Central memory CD4-positive, alpha-beta T cell (primary cell): Measurements from ENCODE around the gene DLX5.

ENCODE experiments used
- DNase-seq: peaks from one replicate; pipeline ENCODE4 v3.0.0; 2022

Gene DLX5

DNA sequence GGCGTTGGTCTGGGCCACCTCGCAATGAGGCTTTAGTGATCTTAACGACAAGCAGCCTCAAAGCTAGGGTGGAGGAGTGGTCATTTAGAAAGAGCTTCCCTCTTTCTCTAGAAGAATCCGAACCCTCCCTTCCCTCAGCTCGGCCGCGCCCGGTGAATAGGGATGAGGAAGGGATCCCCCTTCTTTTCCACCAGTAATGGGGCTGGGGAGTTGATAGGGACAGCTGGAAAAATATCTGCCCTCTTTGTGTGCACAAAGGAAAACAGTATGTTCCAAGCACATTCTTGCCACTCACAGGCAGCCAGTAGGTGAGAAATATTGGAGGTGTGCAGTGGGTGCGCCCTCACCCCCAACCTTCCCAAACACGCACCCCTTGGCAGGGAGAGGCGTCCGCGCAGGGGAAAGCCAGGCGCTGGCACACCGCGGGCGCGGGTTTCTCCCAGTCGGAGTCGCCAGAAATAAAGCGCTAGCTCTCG, 6.5 kb downstream of the DLX5 start:
- no peak for DNase-seq

DNA sequence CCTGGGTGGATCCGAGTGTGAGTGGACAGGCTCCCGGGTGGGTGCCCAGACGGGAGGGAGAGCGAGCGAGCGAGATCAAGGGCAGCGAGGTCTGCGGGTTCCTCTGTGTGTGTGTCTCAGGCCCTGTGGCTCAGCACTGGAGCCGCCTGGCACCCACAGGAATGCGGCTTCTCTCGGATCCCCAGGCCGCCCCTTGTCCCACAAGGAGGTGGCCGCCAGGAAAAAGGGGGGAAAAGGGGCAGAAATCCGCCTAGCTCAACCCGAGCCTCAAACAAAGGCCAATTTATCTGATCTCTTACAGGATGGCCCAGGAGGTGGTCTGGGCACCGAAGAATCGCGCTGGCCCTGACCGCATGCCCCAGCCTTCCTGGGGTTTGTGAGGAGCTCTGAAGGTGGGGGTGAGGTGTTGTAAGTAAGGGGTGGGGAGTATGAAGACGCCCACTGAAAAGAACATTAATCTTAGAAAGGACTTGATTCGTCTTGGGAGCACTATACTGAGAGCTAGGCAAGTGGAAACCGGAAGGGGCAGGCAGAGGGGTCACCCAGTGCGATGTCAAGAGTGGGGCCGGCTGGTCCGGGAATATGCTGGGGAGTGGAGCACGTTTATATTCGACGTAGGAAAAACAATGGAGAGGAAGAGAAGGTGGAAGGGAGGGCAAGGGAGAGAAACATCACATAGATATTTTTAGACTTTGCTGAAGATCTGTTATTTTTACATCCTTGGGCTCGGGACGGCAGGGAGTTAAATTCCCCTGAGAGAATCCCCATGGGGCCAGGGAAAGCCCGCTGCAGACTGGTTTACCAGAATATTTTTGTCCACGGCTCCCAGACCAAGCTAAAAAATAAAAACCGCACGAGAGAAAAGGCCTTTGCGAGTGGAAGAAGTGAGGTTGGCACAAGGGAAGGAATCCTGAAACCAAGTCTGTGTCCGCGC, 7.2 kb downstream of the DLX5 start:
- no peak for DNase-seq

DNA sequence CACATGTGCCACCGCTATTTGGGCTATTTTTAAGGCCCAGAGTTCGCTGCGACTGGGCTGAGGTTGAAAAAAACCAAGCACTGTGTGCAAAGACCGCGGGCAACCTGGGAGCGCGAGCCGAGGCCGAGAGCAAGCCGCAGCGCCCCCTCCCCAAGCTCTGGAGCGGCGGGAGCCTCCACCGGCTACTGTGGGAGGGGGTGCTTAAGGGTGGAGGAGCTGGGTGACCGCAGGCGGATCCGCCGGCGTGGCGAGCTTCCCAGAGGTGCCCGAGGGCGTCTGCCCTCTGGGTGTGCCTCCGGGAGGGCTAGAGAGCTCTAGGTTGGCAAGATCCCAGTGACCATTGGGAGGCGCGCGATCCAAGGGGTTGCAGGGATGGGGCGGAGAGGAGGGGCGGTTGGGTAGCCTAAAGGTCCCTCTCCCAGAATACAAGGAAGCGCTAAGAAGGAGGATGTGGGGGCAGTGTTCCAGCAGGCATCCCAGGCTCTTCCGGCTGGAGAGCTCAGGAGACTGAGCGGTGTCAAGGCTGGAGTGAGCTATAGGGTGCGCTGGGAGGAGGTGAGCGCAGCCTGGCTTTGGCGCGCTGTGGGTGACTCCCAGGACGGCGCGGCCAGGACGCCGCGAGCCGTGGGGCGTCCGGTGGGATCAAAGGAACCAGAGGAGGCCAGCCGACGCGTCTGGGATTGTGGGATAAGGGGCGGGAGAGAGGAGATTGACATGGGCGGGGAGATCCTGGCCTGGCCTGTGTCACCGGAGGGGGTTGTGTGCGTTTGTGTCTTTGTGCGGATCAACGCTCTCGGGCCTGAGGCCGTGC, 8.0 kb downstream of the DLX5 start:
- DNase-seq = no peak

DNA sequence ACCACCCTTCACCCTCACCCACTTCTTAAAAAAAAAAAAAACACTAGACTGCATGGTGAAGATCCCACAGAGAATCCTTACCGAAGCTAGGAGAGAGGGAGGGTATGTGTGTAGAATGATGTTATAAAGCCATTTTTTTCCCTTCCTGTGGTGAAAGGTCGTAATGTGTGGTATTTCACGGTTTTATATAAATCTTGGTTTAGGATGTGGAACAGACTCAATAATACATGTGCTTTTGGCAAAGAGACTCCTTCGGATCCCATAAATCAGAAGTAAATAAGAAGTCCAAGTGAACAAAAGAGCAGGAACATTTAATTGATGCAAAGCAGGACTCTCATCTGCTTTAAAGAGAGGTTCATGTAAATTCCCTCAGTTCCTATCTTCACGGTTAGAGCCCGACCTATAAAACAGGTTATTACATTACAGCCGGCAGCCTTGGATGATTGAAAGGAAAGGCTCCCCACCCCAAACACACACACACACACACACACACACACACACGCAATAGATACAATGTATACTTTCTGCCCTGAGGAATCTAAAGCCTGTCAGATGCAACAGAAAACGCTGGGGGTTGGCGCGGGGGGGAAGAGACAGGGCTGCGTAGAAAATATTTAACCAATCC, 8.8 kb downstream of the DLX5 start:
- DNase-seq = no peak

DNA sequence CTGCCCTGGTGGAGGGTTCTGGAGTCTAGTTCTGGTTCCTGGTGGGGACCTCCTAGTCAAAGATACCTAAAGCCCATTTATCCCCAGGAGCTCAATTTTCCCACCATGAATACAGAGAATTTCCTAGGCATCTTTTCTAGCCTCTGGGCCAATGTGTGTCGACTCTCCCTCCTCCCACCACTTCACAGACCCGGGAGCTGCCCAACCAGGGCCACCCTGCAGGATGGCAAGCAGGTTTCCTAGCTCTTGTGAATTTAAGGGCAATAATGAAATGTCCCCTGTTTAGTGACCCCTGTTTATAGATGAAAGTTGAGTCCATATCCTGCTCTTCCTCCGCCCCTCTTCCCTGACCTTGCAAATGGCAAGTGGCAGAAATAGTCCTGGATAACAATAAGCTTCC, 9.4 kb downstream of the DLX5 start:
- no peak for DNase-seq

DNA sequence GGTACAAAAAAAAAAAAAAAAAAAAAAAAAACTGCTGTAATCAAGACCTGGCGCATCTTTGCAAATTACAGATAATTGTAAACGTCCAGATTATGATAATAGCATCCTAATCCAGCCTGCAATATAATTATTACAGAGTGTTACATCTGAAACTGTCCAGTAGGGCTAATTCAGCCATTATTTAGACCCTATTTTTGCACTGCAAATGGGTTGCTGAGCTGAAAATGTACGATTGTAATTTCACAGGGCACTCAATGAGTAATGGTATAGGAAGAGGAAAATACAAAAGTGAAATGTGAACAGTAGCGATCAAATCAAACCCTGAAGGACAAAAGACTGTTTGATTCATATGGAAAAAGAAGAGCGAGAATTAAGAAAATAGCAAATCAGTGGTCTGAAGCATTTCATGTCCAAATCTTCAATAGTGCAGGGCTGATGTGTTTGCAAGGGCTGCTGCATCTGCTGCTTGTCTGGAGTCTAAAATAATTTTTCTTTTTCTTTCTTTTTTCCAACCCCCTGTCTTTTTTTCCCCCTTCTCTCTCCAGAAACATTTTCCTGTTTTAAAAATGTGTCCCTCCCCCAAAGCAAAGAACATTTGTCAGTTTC, 10.4 kb downstream of the DLX5 start:
- DNase-seq = no peak

DNA sequence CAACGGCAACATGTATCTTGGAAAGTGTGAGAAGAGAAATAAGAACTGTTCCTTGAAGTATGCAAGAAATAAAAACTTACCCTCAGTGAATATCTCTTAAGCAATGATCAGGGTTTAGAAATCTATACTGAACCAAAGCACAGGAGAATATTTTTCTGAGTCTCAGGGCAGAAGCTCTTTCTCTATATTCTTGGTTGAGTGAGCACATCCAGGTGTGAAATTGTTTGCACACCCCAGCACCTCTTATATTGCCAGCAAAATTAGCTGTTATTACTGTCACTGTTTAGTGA, 10.8 kb downstream of the DLX5 start:
- no peak for DNase-seq

DNA sequence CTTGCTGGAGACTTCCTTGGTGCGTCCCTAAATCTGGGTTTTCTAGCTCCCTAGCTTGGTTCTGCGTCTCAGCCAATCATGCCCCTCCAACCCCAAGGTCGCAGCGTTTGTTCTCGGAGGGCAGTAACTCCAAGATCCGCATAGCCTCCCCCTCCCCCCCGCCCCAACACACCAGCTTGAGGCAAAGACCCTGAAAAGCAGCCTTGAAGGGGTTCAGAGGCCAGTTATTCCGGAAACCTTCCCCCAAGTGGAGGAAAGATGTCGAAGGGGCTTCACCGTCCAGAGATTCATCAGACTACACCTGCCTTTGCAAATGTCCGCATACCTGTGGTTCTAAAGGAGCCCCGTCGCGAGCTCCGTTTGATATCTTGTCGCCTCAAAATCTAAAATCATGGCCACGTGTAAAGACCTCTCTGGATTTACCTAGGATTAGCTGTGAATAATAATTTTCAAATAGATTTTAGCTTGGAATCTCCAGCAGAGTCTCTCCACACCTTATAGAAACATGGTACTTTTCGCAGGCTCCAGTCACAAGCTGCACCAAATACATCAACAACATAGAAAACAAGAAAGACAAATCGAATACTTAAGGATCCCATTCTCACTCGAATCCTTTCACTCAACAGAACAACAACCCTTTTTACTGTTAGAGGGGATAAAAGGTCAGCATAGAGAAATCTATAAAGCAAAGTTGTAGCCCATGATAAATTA, 11.3 kb downstream of the DLX5 start:
- no peak for DNase-seq

DNA sequence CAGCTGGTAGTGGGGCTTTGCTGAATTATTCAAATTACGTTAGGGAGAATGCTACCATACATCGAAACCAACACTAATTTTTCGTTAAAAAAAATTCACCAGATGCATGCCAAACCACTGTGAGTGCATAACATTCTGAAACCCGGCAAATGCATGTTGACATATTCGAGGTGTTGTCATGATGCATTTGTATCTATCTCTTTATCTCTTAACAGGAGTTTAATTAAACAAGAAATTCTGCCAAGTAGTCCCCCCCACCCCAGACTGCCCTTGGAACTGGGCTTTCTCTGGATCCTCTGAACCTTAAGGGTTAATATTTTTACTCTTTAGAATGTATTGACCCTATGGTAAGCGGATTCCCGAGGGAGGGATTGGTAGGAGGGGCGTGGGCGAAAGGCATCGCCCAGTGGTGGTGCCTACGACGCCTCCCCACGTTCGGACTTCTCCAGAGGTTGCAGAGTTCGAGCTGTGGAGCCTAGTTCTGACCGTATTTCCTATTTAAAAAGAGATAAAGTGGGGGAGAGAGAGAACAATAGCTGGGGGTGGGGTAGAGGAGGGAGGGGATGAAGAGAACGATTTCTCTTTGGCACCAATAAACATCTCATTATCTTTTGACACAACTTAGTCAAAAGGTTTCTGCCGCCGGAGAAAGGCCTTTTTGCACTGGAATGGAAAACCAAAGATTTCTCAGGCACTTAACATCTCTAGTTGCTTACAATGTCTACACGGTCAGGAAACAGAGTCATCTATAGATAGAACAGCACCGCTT, 12.1 kb downstream of the DLX5 start:
- no peak for DNase-seq

DNA sequence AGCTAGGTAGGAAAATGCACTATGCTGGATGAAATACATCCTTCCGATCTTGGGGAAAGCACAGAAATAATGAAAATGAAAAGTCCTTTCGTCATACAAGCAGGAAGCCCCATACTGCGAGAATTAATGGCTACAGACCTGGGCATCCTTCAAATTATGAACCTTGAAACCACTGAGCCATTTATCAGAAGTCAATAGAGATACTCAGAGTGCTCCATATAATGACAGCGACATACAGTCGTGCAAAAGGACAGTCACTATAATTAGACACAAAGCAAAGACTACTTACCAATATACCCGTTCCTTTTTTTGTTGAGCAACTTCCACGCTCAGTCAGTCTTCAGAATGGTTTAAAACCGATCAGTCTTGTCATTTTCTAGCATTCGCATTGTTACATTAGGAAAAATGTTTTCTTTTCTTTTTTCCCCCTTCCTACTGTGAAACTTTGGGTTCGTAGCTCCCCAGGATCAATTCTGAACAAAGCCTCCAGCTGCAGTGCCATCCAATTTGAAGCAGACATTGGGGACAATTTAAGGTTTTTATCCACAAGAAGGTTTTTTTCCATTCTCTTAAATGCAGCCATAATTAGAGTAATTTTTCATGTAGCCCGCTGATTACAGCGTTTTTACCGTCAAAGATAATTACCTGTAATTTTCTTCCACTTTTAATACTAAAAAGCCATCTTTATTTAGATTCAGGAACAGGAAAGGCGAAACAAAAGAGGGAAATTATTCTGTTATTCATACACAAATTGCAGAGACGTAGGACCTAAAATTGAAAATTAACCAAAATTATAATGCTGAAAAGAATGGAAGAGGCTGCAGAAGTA, 12.9 kb downstream of the DLX5 start:
- DNase-seq = no peak

DNA sequence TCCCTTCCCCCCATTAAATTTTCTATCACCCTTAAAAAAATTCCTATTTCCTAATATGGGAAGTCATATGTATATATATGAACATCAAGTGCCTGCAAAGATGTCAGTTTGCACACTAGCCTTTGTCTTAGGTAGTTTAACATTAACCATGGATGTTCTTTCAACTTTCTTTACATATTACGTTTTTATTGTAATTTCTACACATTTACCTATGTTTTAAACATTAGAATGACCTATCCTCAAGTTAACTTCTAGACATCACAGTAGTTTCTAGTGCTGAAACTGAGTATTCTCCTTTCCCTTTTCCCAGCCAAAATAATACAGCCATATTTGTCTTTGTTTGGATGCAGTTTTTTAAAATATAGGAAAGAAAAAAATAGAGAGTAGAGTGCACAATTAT, 13.5 kb downstream of the DLX5 start:
- DNase-seq = no peak

DNA sequence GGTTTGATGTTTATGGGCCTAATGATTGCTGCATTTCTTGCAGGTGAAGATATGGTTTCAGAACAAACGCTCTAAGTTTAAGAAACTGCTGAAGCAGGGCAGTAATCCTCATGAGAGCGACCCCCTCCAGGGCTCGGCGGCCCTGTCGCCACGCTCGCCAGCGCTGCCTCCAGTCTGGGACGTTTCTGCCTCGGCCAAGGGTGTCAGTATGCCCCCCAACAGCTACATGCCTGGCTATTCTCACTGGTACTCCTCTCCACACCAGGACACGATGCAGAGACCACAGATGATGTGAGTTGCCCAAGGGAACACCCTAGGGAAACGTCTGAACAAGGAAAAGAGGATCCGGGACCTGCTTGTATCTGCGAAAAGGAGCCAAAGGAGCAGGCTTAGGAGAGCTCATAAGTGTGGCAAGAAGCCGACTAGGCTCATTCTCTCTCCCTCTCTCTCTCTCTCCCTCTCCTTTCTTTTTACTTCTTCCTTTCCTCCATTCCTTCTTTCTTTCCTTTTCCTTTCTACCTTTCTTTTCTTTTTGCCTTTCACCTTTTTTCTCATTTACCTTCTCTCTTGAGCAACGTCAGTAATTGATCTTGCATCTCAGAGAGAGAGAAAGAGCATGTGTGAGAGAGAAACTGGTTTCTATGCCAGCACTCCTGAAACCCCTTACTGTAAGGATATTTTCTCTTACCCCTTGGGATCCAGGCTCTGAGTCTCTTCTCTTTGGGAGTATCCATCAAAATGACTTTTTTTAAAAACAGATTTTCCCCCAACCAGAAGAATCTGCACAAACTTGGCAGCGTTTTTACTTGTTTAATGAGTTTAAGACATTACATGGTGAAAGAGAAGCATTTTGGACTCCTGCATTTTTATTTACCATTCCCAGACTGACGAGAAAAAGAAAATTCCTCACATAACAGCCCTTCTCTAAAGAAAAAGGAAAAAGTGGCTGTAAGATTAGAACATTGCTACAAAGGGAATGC, 14.6 kb downstream of the DLX5 start:
- DNase-seq = no peak

DNA sequence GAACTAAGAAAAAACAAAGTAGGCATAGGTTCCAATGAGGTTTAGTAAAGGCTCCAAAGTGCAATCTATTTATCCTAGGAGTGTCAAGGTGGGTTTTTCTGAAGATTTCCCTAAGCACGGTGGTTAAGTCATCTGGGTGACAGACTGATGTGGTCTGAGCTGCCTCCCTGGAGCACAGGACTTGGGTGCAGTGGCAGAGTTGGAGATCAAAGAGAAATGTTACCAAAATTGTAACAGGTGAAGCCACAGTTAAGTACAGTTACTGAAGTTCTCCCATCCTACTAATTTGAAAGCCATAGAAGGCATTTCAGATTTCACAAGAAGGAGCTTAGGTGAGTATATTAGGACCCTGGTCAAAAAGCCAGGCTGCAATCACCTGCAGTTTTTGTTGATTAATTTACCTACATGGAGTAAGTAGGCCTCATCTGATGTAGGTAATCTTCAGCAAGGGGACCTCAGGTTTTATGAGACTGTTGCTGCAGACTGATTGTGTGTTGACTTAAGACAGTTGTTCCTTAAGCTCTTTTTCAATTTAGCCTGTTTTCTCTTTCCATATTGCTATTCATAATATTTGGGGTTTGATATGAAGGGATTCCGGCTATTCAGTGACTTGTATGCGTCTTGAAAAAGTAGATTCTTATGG, 16.2 kb downstream of the DLX5 start:
- no peak for DNase-seq

DNA sequence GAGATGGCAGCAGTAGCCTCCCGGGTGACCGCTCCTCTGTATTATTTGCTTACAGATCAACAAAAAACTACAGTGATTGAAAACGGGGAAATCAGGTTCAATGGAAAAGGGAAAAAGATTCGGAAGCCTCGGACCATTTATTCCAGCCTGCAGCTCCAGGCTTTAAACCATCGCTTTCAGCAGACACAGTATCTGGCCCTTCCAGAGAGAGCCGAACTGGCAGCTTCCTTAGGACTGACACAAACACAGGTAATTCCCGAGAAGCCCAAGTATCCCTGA, 17.1 kb downstream of the DLX5 start:
- no peak for DNase-seq

DNA sequence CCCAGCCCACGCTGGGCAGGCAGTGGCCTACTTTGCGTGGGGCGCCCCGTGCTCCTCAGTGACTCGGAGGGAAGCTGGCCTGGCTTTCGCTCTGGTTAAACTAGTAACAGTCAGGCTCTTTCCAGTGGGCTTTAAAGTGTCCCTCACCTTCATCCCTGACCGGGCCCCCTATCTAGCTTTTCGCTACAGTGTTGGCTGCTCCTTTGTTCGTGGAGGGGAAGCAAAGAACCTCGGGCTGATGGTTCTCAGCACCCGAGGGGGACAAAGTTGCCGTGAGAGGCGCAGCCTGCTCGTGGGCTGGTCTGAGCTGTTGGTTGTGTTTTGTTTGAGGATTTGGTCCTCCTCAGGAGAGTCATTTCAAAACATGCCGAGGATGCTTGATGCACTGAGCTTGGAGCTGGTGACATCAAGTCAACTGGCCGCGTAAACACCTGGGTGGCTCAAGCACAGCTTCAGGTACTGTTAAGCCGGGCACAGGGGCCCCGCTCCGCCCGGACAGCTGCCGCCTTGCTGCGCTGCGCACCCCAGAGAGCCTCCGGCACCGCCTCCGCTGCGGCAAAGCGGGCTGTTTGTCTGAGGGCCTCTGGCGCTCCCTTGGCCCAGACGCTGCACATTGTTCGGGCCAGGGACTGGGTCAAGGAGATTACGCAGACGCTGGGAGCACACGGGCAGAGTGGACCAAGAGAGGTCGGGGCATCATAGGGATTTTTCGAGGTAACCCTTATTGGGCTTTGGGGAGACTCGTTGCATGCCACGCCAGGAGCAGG, 17.6 kb downstream of the DLX5 start:
- DNase-seq = no peak

DNA sequence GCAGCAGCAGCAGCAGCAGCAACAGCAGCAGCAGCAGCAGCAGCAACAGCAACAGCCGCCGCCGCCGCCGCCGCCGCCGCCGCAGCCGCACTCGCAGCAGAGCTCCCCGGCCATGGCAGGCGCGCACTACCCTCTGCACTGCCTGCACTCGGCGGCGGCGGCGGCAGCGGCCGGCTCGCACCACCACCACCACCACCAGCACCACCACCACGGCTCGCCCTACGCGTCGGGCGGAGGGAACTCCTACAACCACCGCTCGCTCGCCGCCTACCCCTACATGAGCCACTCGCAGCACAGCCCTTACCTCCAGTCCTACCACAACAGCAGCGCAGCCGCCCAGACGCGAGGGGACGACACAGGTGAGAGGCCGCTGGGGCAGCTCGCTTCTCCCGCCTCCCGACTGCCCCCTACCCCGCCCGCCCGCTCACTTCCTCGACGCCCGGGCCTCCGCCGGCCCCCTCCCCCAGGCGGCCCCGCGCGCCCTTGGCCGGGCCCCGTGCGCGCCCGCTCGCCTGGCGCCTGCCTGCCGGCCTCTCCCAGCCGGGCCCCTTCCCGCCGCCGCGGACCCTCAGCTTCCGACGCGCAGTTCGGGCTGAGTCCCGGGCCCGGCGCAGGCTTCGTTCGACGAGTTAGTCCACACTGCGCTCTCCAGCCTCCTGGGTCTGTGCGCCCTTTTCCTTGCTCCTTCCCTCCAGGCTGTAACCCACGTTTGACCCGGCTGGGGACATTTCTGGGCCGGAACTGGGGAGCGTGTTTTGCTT, 18.4 kb downstream of the DLX5 start:
- DNase-seq = peak; percentile 37

DNA sequence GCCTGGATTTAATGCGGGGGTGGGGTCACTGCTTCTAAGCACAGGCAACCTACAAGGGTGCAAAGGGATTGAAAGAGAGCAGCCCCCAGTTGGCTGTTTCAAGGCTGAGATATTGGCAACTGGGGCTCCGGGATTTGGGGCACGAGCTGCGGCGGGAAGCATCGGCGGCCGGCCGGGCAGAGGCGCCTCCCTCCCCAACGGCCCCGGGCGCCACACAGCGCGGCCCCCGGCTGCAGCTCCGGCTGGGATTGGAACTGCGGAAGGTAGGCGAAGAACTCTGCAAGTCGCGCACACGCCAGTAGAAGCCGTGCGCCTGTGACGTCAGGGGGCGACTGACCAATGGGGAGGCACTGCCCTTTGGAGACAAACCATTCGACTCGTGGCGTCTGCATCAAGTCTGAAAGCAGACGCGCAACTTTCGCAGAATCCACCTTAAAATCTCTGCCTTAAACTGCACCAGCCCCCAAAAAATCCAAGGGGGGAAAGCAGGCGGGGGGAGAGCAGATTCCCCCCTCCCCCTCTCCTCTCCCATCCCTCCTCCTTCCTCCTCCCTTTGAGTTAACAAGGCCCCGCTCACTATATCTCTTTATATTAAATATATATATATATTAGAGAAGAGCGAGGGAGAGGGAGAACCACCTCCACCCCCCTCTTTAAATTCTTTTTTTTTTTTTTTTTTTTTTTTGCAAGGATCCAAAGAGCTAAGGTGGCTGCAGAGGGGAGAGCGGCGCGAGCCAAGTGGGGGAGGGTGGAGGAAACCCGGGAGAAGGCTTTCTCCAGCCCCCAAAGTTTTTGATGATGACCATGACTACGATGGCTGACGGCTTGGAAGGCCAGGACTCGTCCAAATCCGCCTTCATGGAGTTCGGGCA, 19.2 kb downstream of the DLX5 start, which contains the start of gene DLX6:
Gene DLX6 (plus strand): TSS at position 371 of the 872 bp plus-strand sequence. CDS start 425 bp downstream, at position 796.
- no peak for DNase-seq
